HG02759 (cell line): ENCODE data around the gene TNFRSF19.

Source experiments
- ATAC-seq: cut with Tn5 transposase; IDR thresholded peaks from one replicate; pipeline ENCODE4 v1.9.1; 2021; ENCODE audit warnings: mild to moderate bottlenecking, moderate library complexity; ENCODE audit not compliant: unreplicated experiment

The TNFRSF19 gene

GRCh38 chr13:23680845-23681669 is 110.8 kb downstream of the TNFRSF19 start:
- no peak for ATAC-seq

- no peak for ATAC-seq
Observed at GRCh38 chr13:23683084-23683483, 112.9 kb downstream of the TNFRSF19 start.

- no peak for ATAC-seq
Observed at GRCh38 chr13:23684647-23685046, 114.4 kb downstream of the TNFRSF19 start.

- no peak for ATAC-seq
Observed at GRCh38 chr13:23685416-23685815, 115.2 kb downstream of the TNFRSF19 start.

- ATAC-seq: no peak
Observed at GRCh38 chr13:23686948-23687347, 116.7 kb downstream of the TNFRSF19 start.

- ATAC-seq: no peak
Observed at GRCh38 chr13:23687614-23688013, 117.4 kb downstream of the TNFRSF19 start.

GRCh38 chr13:23688336-23688735 is 118.1 kb downstream of the TNFRSF19 start:
- ATAC-seq: no peak

GRCh38 chr13:23690668-23691067 is 120.5 kb downstream of the TNFRSF19 start:
- no peak for ATAC-seq

GRCh38 chr13:23692816-23693215 is 122.6 kb downstream of the TNFRSF19 start:
- ATAC-seq: no peak

GRCh38 chr13:23695196-23695595 is 125.0 kb downstream of the TNFRSF19 start:
- ATAC-seq: no peak

- ATAC-seq: peak; percentile 90
Observed at GRCh38 chr13:23695711-23696464, 125.7 kb downstream of the TNFRSF19 start.

GRCh38 chr13:23696610-23697009 is 126.4 kb downstream of the TNFRSF19 start:
- ATAC-seq: no peak

GRCh38 chr13:23697772-23698313 is 127.6 kb downstream of the TNFRSF19 start:
- ATAC-seq: no peak

- ATAC-seq: no peak
Observed at GRCh38 chr13:23699271-23699670, 129.1 kb downstream of the TNFRSF19 start.

GRCh38 chr13:23701186-23701585 is 131.0 kb downstream of the TNFRSF19 start:
- ATAC-seq: no peak

GRCh38 chr13:23701636-23702035 is 131.4 kb downstream of the TNFRSF19 start:
- ATAC-seq: no peak

GRCh38 chr13:23703246-23703860 is 133.1 kb downstream of the TNFRSF19 start:
- no peak for ATAC-seq

- ATAC-seq: no peak
Observed at GRCh38 chr13:23705583-23705982, 135.4 kb downstream of the TNFRSF19 start.

GRCh38 chr13:23707674-23708073 is 137.5 kb downstream of the TNFRSF19 start:
- ATAC-seq: no peak

GRCh38 chr13:23709536-23709935 is 139.3 kb downstream of the TNFRSF19 start:
- no peak for ATAC-seq

- no peak for ATAC-seq
Observed at GRCh38 chr13:23710366-23710765, 140.2 kb downstream of the TNFRSF19 start.
